ENCODE results near the gene PANK4. TPM values are rescaled to one million over a fixed set of nuclear protein-coding genes. Genes with fewer than 3 reads are reported as not detected.
A peak's percentile ranks its signal among the peaks of the same experiment; 100 is the strongest.

Gene PANK4
- total RNA-seq, 1 experiment from 2014 or later: 27.0 TPM

- BruUV-seq (replicated peaks): no TSS peak
- Histone ChIP-seq H3K4me1 (peaks cover 12% of the 10 kb centered on the region), H3K27me3 (replicated peaks; ENCODE audit: control insufficient read depth, insufficient read depth, low read length) (no peaks in the 10 kb centered on the region), H3K36me3 (ENCODE audit: control insufficient read depth, insufficient read depth, low read length) (no peaks in the 10 kb centered on the region), H3K4me3 (ENCODE audit: low read depth, low read length) (no peak overlapping the region), H3K9me3 (no peaks in the 10 kb centered on the region)
- Mint-ChIP-seq H3K4me1 (ENCODE audit: low read depth, unreplicated experiment) (peaks cover 7% of the 10 kb centered on the region), H3K27me3 (ENCODE audit: insufficient read depth, unreplicated experiment) (no peaks in the 10 kb centered on the region), H3K27ac (ENCODE audit: unreplicated experiment) (no peak overlapping the region), H3K36me3 (ENCODE audit: insufficient read depth, unreplicated experiment) (no peaks in the 10 kb centered on the region), H3K4me3 (ENCODE audit: unreplicated experiment) (no peak overlapping the region), H3K9me3 (ENCODE audit: unreplicated experiment) (no peaks in the 10 kb centered on the region)
- no peak for DNase-seq
- CTCF ChIA-PET: no interaction called here
- POLR2A ChIA-PET: no interaction called here
- no peak for TF ChIP-seq CTCF (IDR thresholded peaks at IDR 0.05; ENCODE audit: insufficient read depth in 1 of 2, low read depth in 1 of 2, low read length in 1 of 2, severe bottlenecking in 1 of 2, unreplicated experiment in 1 of 2)
- intact Hi-C loops (cut with micrococcal nuclease; ENCODE audit: unreplicated experiment): no loop called here
These were observed 30.9 kb downstream of the PANK4 start for GRCh38 chr1:2495546-2495945.

GRCh38 chr1:2495026-2495425 is 31.4 kb downstream of the PANK4 start:
- no peak for TF ChIP-seq CTCF (IDR thresholded peaks at IDR 0.05; ENCODE audit: insufficient read depth in 1 of 2, low read depth in 1 of 2, low read length in 1 of 2, severe bottlenecking in 1 of 2, unreplicated experiment in 1 of 2)
- intact Hi-C loops (cut with micrococcal nuclease; ENCODE audit: unreplicated experiment): no loop called here
- no peak for DNase-seq
- no peaks in the 10 kb centered on the region for H3K27me3 ChIP-seq (replicated peaks; ENCODE audit: control insufficient read depth, insufficient read depth, low read length)
- Mint-ChIP-seq H3K27me3 (ENCODE audit: insufficient read depth, unreplicated experiment) (no peaks in the 10 kb centered on the region), H3K36me3 (ENCODE audit: insufficient read depth, unreplicated experiment) (no peaks in the 10 kb centered on the region), H3K27ac (ENCODE audit: unreplicated experiment) (peak overlapping the region; percentile 72), H3K9me3 (ENCODE audit: unreplicated experiment) (no peaks in the 10 kb centered on the region), H3K4me1 (ENCODE audit: low read depth, unreplicated experiment) (peaks cover 7% of the 10 kb centered on the region), H3K4me3 (ENCODE audit: unreplicated experiment) (no peak overlapping the region)
- CTCF ChIA-PET: no interaction called here
- BruUV-seq (replicated peaks): no TSS peak
- no peaks in the 10 kb centered on the region for H3K9me3 ChIP-seq
- peaks cover 12% of the 10 kb centered on the region for H3K4me1 ChIP-seq
- H3K36me3 ChIP-seq (ENCODE audit: control insufficient read depth, insufficient read depth, low read length): no peaks in the 10 kb centered on the region
- POLR2A ChIA-PET: no interaction called here
- H3K4me3 ChIP-seq (ENCODE audit: low read depth, low read length): no peak overlapping the region

- H3K36me3 ChIP-seq (ENCODE audit: control insufficient read depth, insufficient read depth, low read length): no peaks in the 10 kb centered on the region
- H3K4me3 ChIP-seq (ENCODE audit: low read depth, low read length): no peak overlapping the region
- ChIA-PET CTCF (no interaction called here), POLR2A (no interaction called here)
- H3K4me1 ChIP-seq: peaks cover 12% of the 10 kb centered on the region
- no peaks in the 10 kb centered on the region for H3K27me3 Mint-ChIP-seq (ENCODE audit: insufficient read depth, unreplicated experiment)
- H3K9me3 Mint-ChIP-seq (ENCODE audit: unreplicated experiment): no peaks in the 10 kb centered on the region
- DNase-seq: peak; percentile 75 to 78
- no TSS peak for BruUV-seq (replicated peaks)
- no peak overlapping the region for H3K4me3 Mint-ChIP-seq (ENCODE audit: unreplicated experiment)
- no peaks in the 10 kb centered on the region for H3K36me3 Mint-ChIP-seq (ENCODE audit: insufficient read depth, unreplicated experiment)
- intact Hi-C loops (cut with micrococcal nuclease; ENCODE audit: unreplicated experiment): no loop called here
- H3K4me1 Mint-ChIP-seq (ENCODE audit: low read depth, unreplicated experiment): peaks cover 7% of the 10 kb centered on the region
- no peak for TF ChIP-seq CTCF (IDR thresholded peaks at IDR 0.05; ENCODE audit: insufficient read depth in 1 of 2, low read depth in 1 of 2, low read length in 1 of 2, severe bottlenecking in 1 of 2, unreplicated experiment in 1 of 2)
- no peaks in the 10 kb centered on the region for H3K9me3 ChIP-seq
- no peaks in the 10 kb centered on the region for H3K27me3 ChIP-seq (replicated peaks; ENCODE audit: control insufficient read depth, insufficient read depth, low read length)
- H3K27ac Mint-ChIP-seq (ENCODE audit: unreplicated experiment): peak overlapping the region; percentile 72
These were observed 32.1 kb downstream of the PANK4 start for GRCh38 chr1:2494323-2494693.
